ENCODE data around the gene S100A7. TPM values are rescaled to one million over a fixed set of nuclear protein-coding genes. Genes with fewer than 3 reads are reported as not detected.

S100A7 gene
- total and polyA plus RNA-seq, 9 of the 15 experiments (the other 6 are each of a cell fraction or from before 2014, with no cell fraction given), result not detected

- TF ChIP-seq FUS (optimal IDR thresholded peaks at IDR 0.05; ENCODE audit: low read depth, low read length), result no peak
- peak; percentile 43 to 78; a peak in 2 of 4 replicates for TF ChIP-seq MAZ (CRISPR knock-in tag; conservative IDR thresholded peaks at IDR 0.05 in 1 of 2, IDR thresholded peaks at IDR 0.05 in 1 of 2)
- TF ChIP-seq TAF9B (IDR thresholded peaks at IDR 0.05; ENCODE audit: partially characterized antibody), result no peak
- 0 out of 2 replicates have a peak, but pooled peaks have one; percentile 17 for TF ChIP-seq ZNF395 (CRISPR knock-in tag; IDR thresholded peaks at IDR 0.05)
- no peak for TF ChIP-seq FOXO4 (CRISPR knock-in tag; IDR thresholded peaks at IDR 0.05)
- TF ChIP-seq POLR2G (IDR thresholded peaks at IDR 0.05; ENCODE audit: low read depth, low read length), result no peak
- no peak for TF ChIP-seq ZNF57 (CRISPR knock-in tag; IDR thresholded peaks at IDR 0.05)
- TF ChIP-seq CHCHD3 (CRISPR knock-in tag; IDR thresholded peaks at IDR 0.05), result no peak
- TF ChIP-seq RNF2 (IDR thresholded peaks at IDR 0.05), result peak; percentile 49; the same call in 1 of the 2 replicates
- TF ChIP-seq CBX3 (IDR thresholded peaks at IDR 0.05; ENCODE audit: borderline replicate concordance in 1 of 2, low read length in 2 of 2), result no peak
- no peak for TF ChIP-seq ZNF561 (CRISPR knock-in tag; conservative IDR thresholded peaks at IDR 0.05)
- TF ChIP-seq SNIP1 (IDR thresholded peaks at IDR 0.05; ENCODE audit: low read depth), result no peak
- no peak for TF ChIP-seq TARDBP (IDR thresholded peaks at IDR 0.05)
- peak; percentile 56; the same call in 1 of the 2 replicates for TF ChIP-seq ARID3A (IDR thresholded peaks at IDR 0.05; ENCODE audit: borderline replicate concordance, low read depth, low read length)
- TF ChIP-seq ARID4B (CRISPR knock-in tag; IDR thresholded peaks at IDR 0.05), result no peak
- TF ChIP-seq ZNF511 (CRISPR knock-in tag; IDR thresholded peaks at IDR 0.05), result no peak
- TF ChIP-seq SMARCA5 (IDR thresholded peaks at IDR 0.05), result no peak
- TF ChIP-seq ZBTB8A (IDR thresholded peaks at IDR 0.05; ENCODE audit: partially characterized antibody), result no peak
These were observed 27.4 kb downstream of the S100A7 start (continued) for GRCh38 chr1:153432874-153433681.

Measured in K562 (cell line).